ENCODE measurements around the gene ASPG.

- TF ChIP-seq, protein P1, sequence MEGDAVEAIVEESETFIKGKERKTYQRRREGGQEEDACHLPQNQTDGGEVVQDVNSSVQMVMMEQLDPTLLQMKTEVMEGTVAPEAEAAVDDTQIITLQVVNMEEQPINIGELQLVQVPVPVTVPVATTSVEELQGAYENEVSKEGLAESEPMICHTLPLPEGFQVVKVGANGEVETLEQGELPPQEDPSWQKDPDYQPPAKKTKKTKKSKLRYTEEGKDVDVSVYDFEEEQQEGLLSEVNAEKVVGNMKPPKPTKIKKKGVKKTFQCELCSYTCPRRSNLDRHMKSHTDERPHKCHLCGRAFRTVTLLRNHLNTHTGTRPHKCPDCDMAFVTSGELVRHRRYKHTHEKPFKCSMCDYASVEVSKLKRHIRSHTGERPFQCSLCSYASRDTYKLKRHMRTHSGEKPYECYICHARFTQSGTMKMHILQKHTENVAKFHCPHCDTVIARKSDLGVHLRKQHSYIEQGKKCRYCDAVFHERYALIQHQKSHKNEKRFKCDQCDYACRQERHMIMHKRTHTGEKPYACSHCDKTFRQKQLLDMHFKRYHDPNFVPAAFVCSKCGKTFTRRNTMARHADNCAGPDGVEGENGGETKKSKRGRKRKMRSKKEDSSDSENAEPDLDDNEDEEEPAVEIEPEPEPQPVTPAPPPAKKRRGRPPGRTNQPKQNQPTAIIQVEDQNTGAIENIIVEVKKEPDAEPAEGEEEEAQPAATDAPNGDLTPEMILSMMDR (IDR thresholded peaks at IDR 0.05) = no peak
- TF ChIP-seq EP300 (IDR thresholded peaks at IDR 0.05) = no peak
- TF ChIP-seq POLR2A (IDR thresholded peaks at IDR 0.05) = no peak
Observed at GRCh38 chr14:104132981-104133380, 47.5 kb downstream of the ASPG start.

Data from ovary (tissue), 3 donors.